ENCODE data around the gene SRSF5.
A peak's percentile ranks its signal among the peaks of the same experiment; 100 is the strongest.

The SRSF5 gene

DNA sequence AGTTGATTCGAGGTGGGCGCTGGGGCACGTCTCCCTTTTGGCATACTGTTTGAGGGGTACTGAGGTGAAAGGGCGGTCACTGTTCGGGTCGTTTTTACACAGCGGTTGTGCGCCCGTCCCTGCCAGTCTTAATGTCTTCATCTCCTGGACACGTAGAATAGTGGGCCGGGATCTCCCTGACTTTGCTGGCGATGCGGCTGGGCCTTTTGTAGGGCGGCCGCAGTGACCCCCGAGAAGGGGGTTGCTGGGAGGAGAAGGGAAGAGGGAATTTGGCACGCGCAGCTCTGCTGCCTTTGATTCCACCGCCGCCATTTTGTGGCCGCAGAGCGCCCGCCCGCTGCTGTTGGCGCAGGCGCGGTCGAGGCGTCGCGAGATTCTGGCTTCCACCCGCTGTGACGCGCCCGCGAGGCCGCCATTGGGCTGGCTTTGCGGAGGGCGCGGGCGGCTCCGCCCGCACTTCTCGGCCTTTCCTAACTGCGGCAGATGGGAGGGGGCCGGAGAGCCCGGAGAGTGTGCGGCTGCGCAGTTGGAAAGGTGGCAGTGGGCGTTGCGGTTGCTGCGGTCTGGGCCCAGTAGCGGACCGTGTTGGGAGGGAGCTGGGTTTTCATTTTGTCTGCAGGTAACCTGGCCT lies 542 bp downstream of the SRSF5 start:
- in situ Hi-C loops (cut with HindIII; ENCODE audit: low pct_ligation_motif_present, low pct_unique_long_range_greater_than_20kb, low sequenced_read_pairs) = no loop called here
- DNase-seq = peak; percentile 88

DNA sequence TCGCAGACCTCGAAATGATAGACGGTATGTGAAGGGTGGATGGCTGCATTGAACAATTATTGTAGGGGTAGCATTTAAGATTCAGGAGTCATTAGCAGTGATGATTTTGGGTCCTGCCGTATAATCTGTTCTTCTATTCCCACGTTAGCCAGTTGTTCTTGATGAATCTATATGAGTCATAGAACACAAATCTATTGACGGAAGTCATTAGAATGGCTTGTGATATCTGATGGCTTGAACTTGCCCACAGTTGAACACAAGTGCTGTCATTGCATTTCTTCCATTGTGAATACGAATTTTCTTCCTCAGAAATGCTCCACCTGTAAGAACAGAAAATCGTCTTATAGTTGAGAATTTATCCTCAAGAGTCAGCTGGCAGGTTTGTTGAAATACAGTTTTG lies 1.9 kb downstream of the SRSF5 start:
- in situ Hi-C loops (cut with HindIII; ENCODE audit: low pct_ligation_motif_present, low pct_unique_long_range_greater_than_20kb, low sequenced_read_pairs) = no loop called here
- no peak for DNase-seq

DNA sequence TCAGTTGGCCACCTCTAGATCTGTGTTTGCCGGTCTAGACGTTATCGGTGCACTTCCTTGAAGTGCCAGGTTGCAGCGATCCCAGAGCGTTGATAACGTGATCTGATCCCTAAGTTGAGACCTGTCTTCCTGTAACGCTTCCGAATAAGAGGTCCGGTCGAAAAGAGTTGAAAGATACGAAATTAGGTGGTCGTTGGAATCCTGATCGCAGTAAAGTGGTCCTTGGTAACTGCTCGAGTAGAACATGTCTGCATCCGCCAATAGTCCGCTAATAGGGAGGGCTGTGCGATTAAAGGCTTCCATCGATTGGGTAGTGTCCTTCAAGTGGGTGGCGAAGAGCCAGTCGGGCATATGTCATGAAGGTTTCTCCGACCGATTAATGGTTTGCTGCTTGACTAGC lies 2.7 kb downstream of the SRSF5 start:
- in situ Hi-C loops (cut with HindIII; ENCODE audit: low pct_ligation_motif_present, low pct_unique_long_range_greater_than_20kb, low sequenced_read_pairs) = no loop called here
- no peak for DNase-seq

DNA sequence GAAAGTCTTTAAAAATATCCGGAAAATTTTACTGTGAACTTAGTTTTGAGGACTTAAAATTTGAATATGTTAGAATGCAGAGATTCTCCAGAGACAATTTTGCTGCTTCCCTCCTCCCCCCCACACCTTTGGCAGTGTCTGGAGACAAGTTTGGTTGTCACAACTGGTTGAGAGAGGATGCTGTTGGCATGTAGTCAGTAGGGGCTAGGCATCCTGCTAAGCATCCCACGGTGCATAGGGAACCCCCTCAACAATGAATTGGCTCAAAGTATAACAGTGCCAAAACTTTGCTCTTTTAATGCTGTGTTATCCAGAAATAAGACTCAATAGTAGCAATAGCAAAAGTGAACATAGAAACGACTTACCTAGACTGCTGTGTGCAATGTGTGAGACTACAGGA lies 3.6 kb downstream of the SRSF5 start:
- DNase-seq = no peak
- in situ Hi-C loops (cut with HindIII; ENCODE audit: low pct_ligation_motif_present, low pct_unique_long_range_greater_than_20kb, low sequenced_read_pairs) = no loop called here

DNA sequence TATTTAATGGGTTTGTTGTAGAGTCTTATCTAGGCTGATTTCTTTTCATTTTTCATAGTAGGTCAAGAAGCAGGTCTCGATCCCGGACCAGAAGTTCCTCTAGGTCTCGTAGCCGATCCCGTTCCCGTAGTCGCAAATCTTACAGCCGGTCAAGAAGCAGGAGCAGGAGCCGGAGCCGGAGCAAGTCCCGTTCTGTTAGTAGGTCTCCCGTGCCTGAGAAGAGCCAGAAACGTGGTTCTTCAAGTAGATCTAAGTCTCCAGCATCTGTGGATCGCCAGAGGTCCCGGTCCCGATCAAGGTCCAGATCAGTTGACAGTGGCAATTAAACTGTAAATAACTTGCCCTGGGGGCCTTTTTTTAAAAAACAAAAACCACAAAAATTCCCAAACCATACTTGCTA lies 4.2 kb downstream of the SRSF5 start:
- in situ Hi-C loops (cut with HindIII; ENCODE audit: low pct_ligation_motif_present, low pct_unique_long_range_greater_than_20kb, low sequenced_read_pairs) = no loop called here
- DNase-seq = no peak

DNA sequence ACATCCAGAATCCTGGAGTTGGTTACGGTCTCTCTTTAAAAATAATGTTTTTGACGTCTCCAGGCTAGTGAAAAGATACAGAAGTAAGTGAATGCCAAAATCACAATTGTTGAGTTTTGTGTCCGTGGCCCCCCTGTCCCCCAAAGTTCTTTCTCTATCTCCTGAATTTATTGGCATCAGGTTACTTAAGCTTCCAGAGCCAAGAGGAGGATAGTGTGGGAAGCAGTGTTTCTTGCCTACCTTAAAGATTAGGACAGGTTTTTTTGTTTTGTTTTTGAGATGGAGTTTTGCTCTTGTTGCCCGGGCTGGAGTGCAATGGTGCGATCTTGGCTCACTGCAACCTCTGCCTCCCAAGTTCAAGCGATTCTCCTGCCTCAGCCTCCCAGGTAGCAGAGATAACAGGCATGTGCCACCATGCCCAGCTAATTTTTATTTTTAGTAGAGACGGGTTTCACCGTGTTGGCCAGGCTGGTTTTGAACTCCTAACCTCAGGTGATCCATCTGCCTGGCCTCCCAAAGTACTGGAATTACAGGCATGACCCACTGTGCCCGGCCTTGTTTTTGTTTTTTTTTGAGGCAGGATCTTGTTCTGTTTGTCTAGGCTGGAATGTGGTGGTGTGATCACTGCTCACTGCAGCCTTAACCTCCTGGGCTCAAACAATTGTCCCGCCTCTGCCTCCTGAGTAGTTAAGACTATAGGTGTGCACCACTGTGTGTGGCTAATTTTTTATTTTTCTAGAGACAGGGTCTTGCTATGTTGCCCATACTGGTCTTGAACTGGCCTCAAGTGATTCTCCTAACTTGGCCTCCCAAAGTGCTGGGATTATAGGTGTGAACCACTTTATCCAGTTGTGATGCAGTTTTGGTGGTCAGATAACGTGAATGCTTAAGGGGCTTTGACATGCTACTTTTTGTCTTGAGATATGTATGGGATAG lies 5.4 kb downstream of the SRSF5 start:
- DNase-seq = no peak
- in situ Hi-C loops (cut with HindIII; ENCODE audit: low pct_ligation_motif_present, low pct_unique_long_range_greater_than_20kb, low sequenced_read_pairs) = no loop called here

DNA sequence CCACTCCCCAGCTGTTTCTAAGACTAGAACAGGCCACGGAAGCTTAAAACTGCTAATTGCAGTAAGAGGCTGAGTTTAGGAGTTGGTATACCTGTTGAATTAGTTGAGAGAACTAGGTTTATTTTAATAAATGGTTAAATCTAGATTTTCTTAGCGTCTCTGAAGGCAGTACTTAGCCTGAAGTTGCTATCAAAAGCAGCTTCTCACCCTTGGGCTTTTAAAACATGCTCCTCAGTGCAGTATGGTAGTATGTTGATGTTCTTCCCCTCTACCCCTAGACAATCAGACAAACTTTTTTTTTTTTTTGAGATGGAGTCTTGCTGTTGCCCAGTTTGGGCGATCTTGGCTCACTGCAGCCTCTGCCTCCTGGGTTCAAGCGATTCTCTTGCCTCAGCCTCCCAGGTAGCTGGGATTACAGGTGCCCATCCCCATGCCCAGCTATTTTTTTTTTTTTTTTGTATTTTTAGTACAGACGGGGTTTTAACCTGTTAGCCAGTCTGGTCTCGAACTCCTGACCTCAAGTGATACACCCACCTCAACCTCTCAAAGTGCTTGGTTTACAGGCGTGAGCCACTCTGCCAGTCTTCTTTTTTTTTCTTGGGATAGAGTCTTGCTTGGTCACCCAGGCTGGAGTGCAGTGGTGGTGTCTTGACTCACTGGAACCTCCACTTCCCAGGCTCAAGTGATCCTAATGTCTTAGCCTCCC lies 6.8 kb downstream of the SRSF5 start:
- no peak for DNase-seq
- in situ Hi-C loops (cut with HindIII; ENCODE audit: low pct_ligation_motif_present, low pct_unique_long_range_greater_than_20kb, low sequenced_read_pairs) = no loop called here

DNA sequence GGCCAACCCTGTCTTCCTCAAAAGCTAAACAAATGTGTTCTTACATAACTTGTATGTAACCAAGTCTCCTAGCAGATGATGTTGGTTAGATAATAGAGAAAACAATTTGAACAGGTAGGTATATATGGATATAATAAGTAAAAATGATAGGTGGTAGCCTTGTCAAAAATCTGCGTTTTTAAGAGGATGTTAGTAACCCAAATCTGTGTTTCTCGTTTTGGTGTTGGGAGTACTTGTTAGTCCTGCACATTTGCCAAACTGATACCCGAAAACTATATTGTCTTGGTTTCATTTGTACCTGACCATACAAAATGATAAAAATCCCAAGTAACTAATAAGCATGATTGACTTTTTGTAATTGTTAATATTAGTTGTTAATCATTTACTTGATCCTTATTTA lies 8.1 kb downstream of the SRSF5 start:
- DNase-seq = no peak
- in situ Hi-C loops (cut with HindIII; ENCODE audit: low pct_ligation_motif_present, low pct_unique_long_range_greater_than_20kb, low sequenced_read_pairs) = no loop called here

DNA sequence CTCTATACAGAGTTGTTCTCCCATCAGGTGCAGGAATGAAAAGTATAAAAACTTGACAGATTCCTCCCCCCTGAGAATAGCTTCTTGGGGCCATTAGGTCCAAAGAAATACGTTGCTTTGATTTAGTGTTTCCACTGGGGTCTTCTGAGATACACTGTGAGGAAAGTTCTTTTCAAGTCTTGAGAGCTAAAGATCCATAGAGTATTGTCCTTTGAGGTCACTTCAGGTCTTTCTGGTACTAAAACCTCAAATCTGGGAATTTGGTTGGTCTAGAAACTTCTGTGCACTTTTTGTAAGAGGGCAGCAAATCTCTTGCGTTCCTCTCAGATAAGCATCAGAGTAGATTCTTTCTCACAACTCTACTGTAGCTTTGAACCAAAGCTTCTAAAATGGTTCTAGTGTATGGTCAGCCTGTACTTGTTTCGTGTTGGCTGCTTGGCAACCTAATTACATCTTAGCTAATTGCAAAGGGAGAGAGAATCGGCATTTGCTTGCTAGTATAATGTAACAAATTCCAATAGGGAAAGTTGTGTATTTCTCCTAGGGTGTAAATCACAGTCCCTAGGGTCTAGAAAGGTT lies 10.0 kb downstream of the SRSF5 start:
- in situ Hi-C loops (cut with HindIII; ENCODE audit: low pct_ligation_motif_present, low pct_unique_long_range_greater_than_20kb, low sequenced_read_pairs) = no loop called here

DNA sequence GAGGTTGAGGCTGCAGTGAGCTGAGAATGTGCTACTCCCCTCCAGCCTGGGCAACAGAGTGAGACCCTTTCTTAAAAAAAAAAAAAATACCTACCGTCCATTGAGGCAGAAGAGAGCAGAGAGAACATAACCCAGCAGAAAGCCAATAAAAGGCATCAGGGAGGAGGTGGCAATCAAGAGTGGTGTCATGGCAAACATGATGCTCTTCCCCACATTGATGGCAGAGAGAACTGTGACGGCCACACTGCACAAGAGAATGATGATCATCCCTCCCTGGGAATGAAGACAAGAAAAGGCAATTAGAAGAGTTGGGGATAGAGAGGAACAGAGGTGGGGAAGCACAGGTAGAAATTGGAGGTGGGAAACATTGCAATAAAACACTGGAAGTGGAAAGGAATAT lies 12.1 kb downstream of the SRSF5 start:
- DNase-seq = no peak
- in situ Hi-C loops (cut with HindIII; ENCODE audit: low pct_ligation_motif_present, low pct_unique_long_range_greater_than_20kb, low sequenced_read_pairs) = no loop called here

More for the DNA sequence above, 10.0 kb downstream of the SRSF5 start:
- DNase-seq = no peak

DNA sequence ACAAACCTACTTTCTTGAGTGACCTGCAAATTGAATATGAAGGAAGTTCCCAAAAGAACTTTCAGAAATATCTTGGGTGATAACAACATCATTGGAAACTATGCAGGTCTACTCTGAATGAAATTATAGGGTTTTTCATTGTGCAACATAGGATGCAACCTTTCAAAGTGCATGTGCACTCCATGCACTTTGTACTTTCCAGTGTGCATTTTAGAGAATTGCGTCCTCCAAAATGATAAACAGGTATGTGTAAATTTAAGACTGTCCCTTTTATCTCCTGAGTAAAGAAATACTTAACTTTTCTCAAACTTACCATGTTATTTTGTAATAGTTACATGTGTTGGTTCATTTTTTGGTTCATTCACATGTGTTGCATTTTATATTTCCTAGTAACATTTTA lies 13.2 kb downstream of the SRSF5 start:
- in situ Hi-C loops (cut with HindIII; ENCODE audit: low pct_ligation_motif_present, low pct_unique_long_range_greater_than_20kb, low sequenced_read_pairs) = no loop called here
- DNase-seq = no peak

DNA sequence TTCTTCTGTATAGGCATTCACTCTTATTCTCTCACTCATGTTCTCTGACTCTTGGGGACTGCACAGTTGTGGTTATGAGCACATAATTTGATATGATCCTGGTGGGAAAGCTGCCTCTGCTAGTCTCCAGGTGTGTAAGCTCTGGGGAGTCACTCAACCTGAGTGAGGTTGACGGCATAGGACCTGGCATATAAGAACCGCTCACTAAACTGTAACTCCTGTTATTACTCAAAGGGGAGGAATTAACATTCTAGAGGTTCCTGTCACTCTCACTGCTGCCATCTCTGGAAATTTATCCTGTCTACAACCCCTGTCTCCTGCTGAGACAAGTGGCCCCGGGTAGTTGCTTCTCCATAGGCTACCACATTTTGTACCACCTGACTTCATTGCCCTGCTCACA lies 14.0 kb downstream of the SRSF5 start:
- in situ Hi-C loops (cut with HindIII; ENCODE audit: low pct_ligation_motif_present, low pct_unique_long_range_greater_than_20kb, low sequenced_read_pairs) = no loop called here
- DNase-seq = no peak

DNA sequence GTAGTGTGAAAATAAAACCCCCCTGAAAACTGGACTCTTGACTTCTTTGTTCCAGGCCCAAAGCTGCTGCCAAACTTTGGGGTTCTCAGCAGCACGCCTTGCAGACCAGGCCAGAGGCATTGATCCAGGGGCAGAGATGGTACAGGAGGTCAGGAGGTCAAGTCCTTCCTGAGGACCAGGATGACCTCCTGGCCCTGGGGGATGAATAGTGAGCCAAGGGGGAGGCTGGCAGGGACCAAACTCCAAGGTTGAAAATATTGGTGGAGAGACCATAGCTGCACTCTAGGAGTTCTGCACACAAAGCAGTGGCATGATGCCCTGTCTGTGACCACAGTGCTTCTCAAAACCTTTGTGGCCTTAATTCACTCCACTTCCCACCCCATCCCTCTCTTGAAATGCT lies 18.0 kb downstream of the SRSF5 start:
- in situ Hi-C loops (cut with HindIII; ENCODE audit: low pct_ligation_motif_present, low pct_unique_long_range_greater_than_20kb, low sequenced_read_pairs) = no loop called here
- DNase-seq = no peak

DNA sequence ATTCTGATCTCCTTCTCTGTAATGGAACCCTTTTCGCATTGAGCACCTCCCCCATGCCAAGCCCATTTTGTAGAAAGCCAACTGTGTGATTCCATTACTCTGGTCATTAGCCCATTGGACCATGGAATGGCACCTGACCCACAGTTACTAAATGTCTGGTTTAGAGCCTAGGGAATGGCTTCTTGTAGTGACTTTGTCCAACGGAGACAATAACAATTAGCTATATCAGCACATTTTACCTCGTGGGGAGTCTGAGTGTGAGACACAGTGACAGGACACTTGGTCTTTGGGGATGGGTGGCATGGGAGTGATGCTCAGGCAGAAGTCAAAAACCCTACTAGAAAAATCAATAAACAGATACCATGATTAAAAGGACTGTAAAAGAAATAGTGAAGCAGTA lies 19.7 kb downstream of the SRSF5 start:
- in situ Hi-C loops (cut with HindIII; ENCODE audit: low pct_ligation_motif_present, low pct_unique_long_range_greater_than_20kb, low sequenced_read_pairs) = no loop called here
- no peak for DNase-seq

DNA sequence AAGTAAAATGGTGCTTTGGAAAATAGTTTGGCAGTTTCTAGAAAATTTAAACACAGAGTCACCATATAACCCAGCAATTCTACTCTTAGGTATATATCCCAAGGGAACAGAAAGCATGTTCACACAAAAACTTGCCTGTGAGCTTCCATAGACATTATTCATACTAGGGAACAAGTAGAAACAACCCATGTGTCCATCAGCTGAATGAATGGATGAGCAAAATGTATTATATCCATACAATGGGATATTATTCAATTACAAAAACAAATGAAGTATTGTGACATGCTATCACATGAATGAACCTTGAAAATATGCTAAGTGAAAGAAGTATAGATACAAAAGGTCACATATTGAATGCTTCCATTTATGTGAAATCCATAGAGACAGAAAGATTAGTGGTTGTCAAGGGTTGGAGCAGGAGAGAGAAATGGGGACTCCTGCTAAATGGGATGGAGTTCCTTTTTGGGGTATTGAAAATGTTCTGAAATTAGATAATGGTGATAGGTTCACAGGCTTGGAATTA lies 22.2 kb downstream of the SRSF5 start:
- in situ Hi-C loops (cut with HindIII; ENCODE audit: low pct_ligation_motif_present, low pct_unique_long_range_greater_than_20kb, low sequenced_read_pairs) = no loop called here
- no peak for DNase-seq

DNA sequence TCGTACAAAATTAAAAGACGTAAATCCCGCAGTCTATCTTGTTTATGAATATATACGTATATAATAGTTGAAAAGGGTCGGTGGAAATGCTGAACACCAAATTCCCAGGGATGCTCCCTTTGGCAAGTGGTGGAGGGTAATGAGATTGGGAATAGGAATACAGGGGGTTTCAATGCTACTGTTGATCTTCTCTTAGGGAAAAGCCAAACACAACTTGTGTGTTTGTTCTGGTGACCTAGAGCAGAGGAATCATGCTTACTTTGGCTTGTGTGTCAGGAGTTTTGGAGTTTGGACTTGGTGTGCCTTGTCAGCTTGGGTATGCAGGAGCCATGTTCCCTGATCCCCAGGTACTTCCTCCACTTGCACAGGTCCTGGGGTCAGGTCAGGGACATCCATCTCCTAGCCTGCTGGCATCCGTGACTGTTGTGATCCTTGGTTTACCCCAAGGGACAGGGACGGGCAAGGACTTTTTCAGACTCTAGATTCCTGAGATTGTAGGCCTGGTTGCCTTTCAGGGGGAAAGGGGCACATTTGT lies 26.0 kb downstream of the SRSF5 start:
- in situ Hi-C loops (cut with HindIII; ENCODE audit: low pct_ligation_motif_present, low pct_unique_long_range_greater_than_20kb, low sequenced_read_pairs) = no loop called here
- DNase-seq = no peak

DNA sequence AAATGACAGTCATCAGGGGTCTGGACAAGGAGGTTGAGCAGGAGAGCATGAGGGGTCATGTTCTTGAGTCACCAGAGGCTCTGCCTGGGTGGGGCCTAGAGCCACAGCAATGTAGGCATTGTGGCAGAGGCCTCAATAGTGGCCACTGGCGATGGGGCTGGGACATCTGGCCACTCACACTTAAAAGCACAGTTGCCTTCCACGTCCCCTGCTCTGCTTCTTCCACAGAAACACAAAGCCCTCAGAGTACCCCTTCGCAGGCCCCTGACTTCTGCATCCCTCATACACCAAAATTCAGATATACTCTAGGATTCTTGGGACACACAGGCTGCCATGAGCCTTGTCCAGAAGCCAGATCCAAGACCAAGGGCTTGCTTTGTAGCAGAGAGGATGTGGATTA lies 27.8 kb downstream of the SRSF5 start:
- no peak for DNase-seq
- in situ Hi-C loops (cut with HindIII; ENCODE audit: low pct_ligation_motif_present, low pct_unique_long_range_greater_than_20kb, low sequenced_read_pairs) = no loop called here

DNA sequence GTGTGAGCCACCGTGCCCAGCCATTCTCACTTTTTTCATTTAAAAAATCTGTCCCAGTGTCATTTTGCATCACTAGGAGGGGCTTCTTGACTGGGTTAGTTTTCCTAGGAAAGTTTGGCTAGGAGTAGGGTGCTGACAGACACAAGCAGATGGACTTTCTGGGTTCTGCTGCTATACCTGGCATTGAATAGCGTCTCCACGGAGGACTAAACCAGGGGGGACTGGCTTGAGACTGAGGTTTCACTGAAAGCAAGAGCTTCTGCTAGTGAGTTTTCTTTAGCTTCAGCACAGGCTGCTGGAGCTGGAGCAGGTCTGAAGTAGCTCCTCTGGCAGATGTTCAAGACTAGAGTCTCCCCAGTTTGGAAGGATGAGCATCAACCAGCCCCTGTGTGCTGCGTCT lies 28.7 kb downstream of the SRSF5 start:
- in situ Hi-C loops (cut with HindIII; ENCODE audit: low pct_ligation_motif_present, low pct_unique_long_range_greater_than_20kb, low sequenced_read_pairs) = no loop called here
- no peak for DNase-seq

Data from ACHN (cell line).